ENCODE measurements around the gene RAB3D.

- TF ChIP-seq, protein P1, sequence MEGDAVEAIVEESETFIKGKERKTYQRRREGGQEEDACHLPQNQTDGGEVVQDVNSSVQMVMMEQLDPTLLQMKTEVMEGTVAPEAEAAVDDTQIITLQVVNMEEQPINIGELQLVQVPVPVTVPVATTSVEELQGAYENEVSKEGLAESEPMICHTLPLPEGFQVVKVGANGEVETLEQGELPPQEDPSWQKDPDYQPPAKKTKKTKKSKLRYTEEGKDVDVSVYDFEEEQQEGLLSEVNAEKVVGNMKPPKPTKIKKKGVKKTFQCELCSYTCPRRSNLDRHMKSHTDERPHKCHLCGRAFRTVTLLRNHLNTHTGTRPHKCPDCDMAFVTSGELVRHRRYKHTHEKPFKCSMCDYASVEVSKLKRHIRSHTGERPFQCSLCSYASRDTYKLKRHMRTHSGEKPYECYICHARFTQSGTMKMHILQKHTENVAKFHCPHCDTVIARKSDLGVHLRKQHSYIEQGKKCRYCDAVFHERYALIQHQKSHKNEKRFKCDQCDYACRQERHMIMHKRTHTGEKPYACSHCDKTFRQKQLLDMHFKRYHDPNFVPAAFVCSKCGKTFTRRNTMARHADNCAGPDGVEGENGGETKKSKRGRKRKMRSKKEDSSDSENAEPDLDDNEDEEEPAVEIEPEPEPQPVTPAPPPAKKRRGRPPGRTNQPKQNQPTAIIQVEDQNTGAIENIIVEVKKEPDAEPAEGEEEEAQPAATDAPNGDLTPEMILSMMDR (IDR thresholded peaks at IDR 0.05), result peak in 1 of 3 experiments; percentile 22
- no peak for TF ChIP-seq POLR2A (IDR thresholded peaks at IDR 0.05)
Observed at GRCh38 chr19:11286312-11286974, 53.0 kb downstream of the RAB3D start.
